HL-60 (cell line): ENCODE measurements around the gene TGM1.

Source experiments
- DNase-seq, 2 experiments: peaks; one replicate each; pipeline ENCODE4 v3.0.0-alpha.2; 2010 to 2020; ENCODE audit warnings: low read depth in 1 of 2, low spot score in 1 of 2
- H3K27ac ChIP-seq: fragments of 250-450 bp; sonication (Bioruptor Pico); replicated peaks from 2 replicates; pipeline ENCODE4 v1.5.1; 2020; ENCODE audit warnings: mild to moderate bottlenecking, moderate library complexity
- H3K27me3 ChIP-seq: fragments of 250-450 bp; sonication (Bioruptor Pico); 2 replicates; pipeline ENCODE4 v1.5.1; 2021; ENCODE audit warnings: mild to moderate bottlenecking, moderate library complexity; ENCODE audit not compliant: insufficient read depth, poor library complexity, severe bottlenecking
- H3K4me3 ChIP-seq: replicated peaks from 2 replicates; pipeline ENCODE4 v1.5.1; 2011; ENCODE audit warnings: mild to moderate bottlenecking, control low read depth, low read length; ENCODE audit not compliant: insufficient read depth
- CTCF ChIP-seq: IDR thresholded peaks from one replicate; pipeline ENCODE4 v1.5.1; 2011; ENCODE audit warnings: low read length, control low read depth, inconsistent platforms; ENCODE audit not compliant: insufficient read depth
- GABPA ChIP-seq: IDR thresholded peaks from 2 replicates; pipeline ENCODE4 v1.6.1; 2012; ENCODE audit warnings: low read depth
- POLR2AphosphoS5 ChIP-seq: IDR thresholded peaks from 2 replicates; pipeline ENCODE4 v1.6.1; 2012; ENCODE audit warnings: low read depth
- REST ChIP-seq: IDR thresholded peaks from 2 replicates; pipeline ENCODE4 v1.6.1; 2012; ENCODE audit warnings: low read depth; ENCODE audit not compliant: insufficient replicate concordance
- SPI1 ChIP-seq: IDR thresholded peaks from 2 replicates; pipeline ENCODE4 v1.6.1; 2012; ENCODE audit warnings: low read depth, mild to moderate bottlenecking, borderline replicate concordance

Gene TGM1

GRCh38 chr14:24286996-24287395, 24.0 kb upstream of the TGM1 start:
- H3K27ac ChIP-seq: no peak overlapping the region
- no peak for DNase-seq
- no peak for TF ChIP-seq CTCF
- TF ChIP-seq REST: no peak
- no peak for TF ChIP-seq SPI1
- no peak for TF ChIP-seq POLR2AphosphoS5
- no peak for TF ChIP-seq GABPA

GRCh38 chr14:24285351-24285750, 22.4 kb upstream of the TGM1 start:
- Histone ChIP-seq H3K4me3 (no peak overlapping the region), H3K27me3 (no peaks in the 10 kb centered on the region), H3K27ac (no peak overlapping the region)
- no peak for TF ChIP-seq GABPA
- no peak for TF ChIP-seq CTCF
- no peak for TF ChIP-seq REST
- TF ChIP-seq POLR2AphosphoS5: no peak
- TF ChIP-seq SPI1: no peak
- DNase-seq: no peak

More at GRCh38 chr14:24286996-24287395, 24.0 kb upstream of the TGM1 start:
- H3K27me3 ChIP-seq: no peaks in the 10 kb centered on the region
- no peak overlapping the region for H3K4me3 ChIP-seq

- no peak for TF ChIP-seq REST
- Histone ChIP-seq H3K4me3 (no peak overlapping the region), H3K27ac (no peak overlapping the region), H3K27me3 (no peaks in the 10 kb centered on the region)
- no peak for DNase-seq
Observed at GRCh38 chr14:24284501-24285035, 21.6 kb upstream of the TGM1 start.
